ENCODE data around the gene ALCAM.
"Not testable (repeated sequence)": the region's sequence is repeated elsewhere in the genome, so short reads cannot be mapped to it uniquely, and the experiment has no call there.

The ALCAM gene

GRCh38 chr3:105385819-105386508, 19.3 kb downstream of the ALCAM start:
- Histone ChIP-seq H3K27me3 (ENCODE audit: insufficient read depth, low read depth) (no peaks in the 10 kb centered on the region), H3K9ac (no peak overlapping the region), H3K79me2 (ENCODE audit: insufficient read depth, low read depth) (no peaks in the 10 kb centered on the region), H4K20me1 (ENCODE audit: insufficient read depth) (no peaks in the 10 kb centered on the region), H3K4me1 (ENCODE audit: low read depth, poor library complexity, severe bottlenecking) (no peaks in the 10 kb centered on the region), H3K36me3 (ENCODE audit: insufficient read depth) (no peaks in the 10 kb centered on the region), H3K4me2 (no peak overlapping the region), H2AFZ (ENCODE audit: low read depth) (no peak overlapping the region), H3K4me3 (IDR thresholded peaks at IDR 0.05; ENCODE audit: insufficient read depth, low read depth, low read length) (no peak overlapping the region), H3K27ac (no peak overlapping the region)
- no peak for TF ChIP-seq CTCF (conservative IDR thresholded peaks at IDR 0.05; ENCODE audit: low read depth, low read length)

- no peaks in the 10 kb centered on the region for H3K4me1 ChIP-seq (ENCODE audit: low read depth, poor library complexity, severe bottlenecking)
- H4K20me1 ChIP-seq (ENCODE audit: insufficient read depth), result no peaks in the 10 kb centered on the region
- no peaks in the 10 kb centered on the region for H3K27me3 ChIP-seq (ENCODE audit: insufficient read depth, low read depth)
- no peak overlapping the region for H2AFZ ChIP-seq (ENCODE audit: low read depth)
- no peak for TF ChIP-seq CTCF (conservative IDR thresholded peaks at IDR 0.05; ENCODE audit: low read depth, low read length)
- H3K4me3 ChIP-seq (IDR thresholded peaks at IDR 0.05; ENCODE audit: insufficient read depth, low read depth, low read length), result no peak overlapping the region
- H3K4me2 ChIP-seq, result no peak overlapping the region
- no peaks in the 10 kb centered on the region for H3K79me2 ChIP-seq (ENCODE audit: insufficient read depth, low read depth)
- H3K27ac ChIP-seq, result no peak overlapping the region
- H3K9ac ChIP-seq, result no peak overlapping the region
- no peaks in the 10 kb centered on the region for H3K36me3 ChIP-seq (ENCODE audit: insufficient read depth)
These were observed 20.5 kb downstream of the ALCAM start for GRCh38 chr3:105387122-105387751.

GRCh38 chr3:105388176-105388575, 21.5 kb downstream of the ALCAM start:
- Histone ChIP-seq H2AFZ (ENCODE audit: low read depth) (no peak overlapping the region), H3K27ac (no peak overlapping the region), H3K79me2 (ENCODE audit: insufficient read depth, low read depth) (no peaks in the 10 kb centered on the region), H3K36me3 (ENCODE audit: insufficient read depth) (no peaks in the 10 kb centered on the region), H3K9ac (no peak overlapping the region), H3K4me2 (no peak overlapping the region), H4K20me1 (ENCODE audit: insufficient read depth) (no peaks in the 10 kb centered on the region), H3K27me3 (ENCODE audit: insufficient read depth, low read depth) (no peaks in the 10 kb centered on the region), H3K4me3 (IDR thresholded peaks at IDR 0.05; ENCODE audit: insufficient read depth, low read depth, low read length) (no peak overlapping the region), H3K4me1 (ENCODE audit: low read depth, poor library complexity, severe bottlenecking) (no peaks in the 10 kb centered on the region)
- TF ChIP-seq CTCF (conservative IDR thresholded peaks at IDR 0.05; ENCODE audit: low read depth, low read length), result no peak

GRCh38 chr3:105389759-105390158, 23.1 kb downstream of the ALCAM start:
- not testable (repeated sequence) for H4K20me1 ChIP-seq (ENCODE audit: insufficient read depth); H3K4me3 ChIP-seq (IDR thresholded peaks at IDR 0.05; ENCODE audit: insufficient read depth, low read depth, low read length); H3K4me1 ChIP-seq (ENCODE audit: low read depth, poor library complexity, severe bottlenecking); H3K27ac ChIP-seq; H3K36me3 ChIP-seq (ENCODE audit: insufficient read depth); H3K4me2 ChIP-seq; H3K79me2 ChIP-seq (ENCODE audit: insufficient read depth, low read depth); H3K9ac ChIP-seq; H2AFZ ChIP-seq (ENCODE audit: low read depth); H3K27me3 ChIP-seq (ENCODE audit: insufficient read depth, low read depth)

GRCh38 chr3:105392598-105392997, 25.9 kb downstream of the ALCAM start:
- H2AFZ ChIP-seq (ENCODE audit: low read depth); H3K27me3 ChIP-seq (ENCODE audit: insufficient read depth, low read depth); H3K9ac ChIP-seq; H4K20me1 ChIP-seq (ENCODE audit: insufficient read depth); H3K4me3 ChIP-seq (IDR thresholded peaks at IDR 0.05; ENCODE audit: insufficient read depth, low read depth, low read length); H3K36me3 ChIP-seq (ENCODE audit: insufficient read depth); H3K27ac ChIP-seq; H3K4me1 ChIP-seq (ENCODE audit: low read depth, poor library complexity, severe bottlenecking); H3K4me2 ChIP-seq; H3K79me2 ChIP-seq (ENCODE audit: insufficient read depth, low read depth): not testable (repeated sequence)

Measured in KMS-11 (cell line).